Measurements from ENCODE around the gene HBM.

Gene HBM

DNA sequence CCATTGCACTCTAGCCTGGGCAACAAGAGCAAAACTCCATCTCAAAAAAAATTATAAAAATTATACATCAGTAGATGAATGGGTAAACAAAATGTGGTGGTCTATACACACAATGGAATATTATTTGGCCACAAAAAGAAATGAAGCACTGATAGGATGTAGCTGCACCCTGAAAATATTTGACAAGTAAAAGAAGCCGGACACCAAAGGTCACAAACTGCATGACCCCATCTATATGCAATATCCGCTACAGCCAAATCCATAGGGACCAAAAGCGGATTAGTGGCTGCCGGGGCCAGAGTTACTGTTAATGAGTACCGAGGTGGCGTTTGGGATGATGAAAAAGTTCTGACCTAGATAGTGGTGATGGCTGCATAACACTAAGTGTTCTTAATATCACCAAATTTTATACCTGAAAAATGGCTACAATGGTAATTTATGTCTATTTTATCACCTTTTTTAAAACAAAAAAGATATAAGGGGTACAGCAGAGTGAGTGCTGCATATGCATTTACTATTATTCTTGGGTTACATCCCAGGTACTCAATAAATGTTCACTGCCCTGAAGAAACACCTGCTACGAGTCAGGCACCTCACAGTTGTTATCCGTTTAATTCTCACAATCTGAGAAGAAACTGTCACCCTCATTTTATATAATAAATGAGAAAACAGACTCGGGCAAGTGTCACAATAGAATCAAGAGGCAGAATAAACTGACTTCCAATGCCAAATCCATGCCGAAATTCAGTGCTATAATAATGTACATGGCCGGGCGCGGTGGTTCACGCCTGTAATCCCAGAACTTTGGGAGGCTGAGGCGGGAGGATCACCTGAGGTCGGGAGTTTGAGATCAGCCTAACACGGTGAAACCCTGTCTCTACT lies 13.7 kb downstream of the HBM start:
- no peak for DNase-seq (ENCODE audit: low spot score)
- TF ChIP-seq, protein P1, sequence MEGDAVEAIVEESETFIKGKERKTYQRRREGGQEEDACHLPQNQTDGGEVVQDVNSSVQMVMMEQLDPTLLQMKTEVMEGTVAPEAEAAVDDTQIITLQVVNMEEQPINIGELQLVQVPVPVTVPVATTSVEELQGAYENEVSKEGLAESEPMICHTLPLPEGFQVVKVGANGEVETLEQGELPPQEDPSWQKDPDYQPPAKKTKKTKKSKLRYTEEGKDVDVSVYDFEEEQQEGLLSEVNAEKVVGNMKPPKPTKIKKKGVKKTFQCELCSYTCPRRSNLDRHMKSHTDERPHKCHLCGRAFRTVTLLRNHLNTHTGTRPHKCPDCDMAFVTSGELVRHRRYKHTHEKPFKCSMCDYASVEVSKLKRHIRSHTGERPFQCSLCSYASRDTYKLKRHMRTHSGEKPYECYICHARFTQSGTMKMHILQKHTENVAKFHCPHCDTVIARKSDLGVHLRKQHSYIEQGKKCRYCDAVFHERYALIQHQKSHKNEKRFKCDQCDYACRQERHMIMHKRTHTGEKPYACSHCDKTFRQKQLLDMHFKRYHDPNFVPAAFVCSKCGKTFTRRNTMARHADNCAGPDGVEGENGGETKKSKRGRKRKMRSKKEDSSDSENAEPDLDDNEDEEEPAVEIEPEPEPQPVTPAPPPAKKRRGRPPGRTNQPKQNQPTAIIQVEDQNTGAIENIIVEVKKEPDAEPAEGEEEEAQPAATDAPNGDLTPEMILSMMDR (IDR thresholded peaks at IDR 0.05; ENCODE audit: extremely low read depth, insufficient read depth, missing control alignments) = no peak
- in situ Hi-C loops (cut with MboI; ENCODE audit: low pct_unique_long_range_greater_than_20kb, low sequenced_read_pairs, unreplicated experiment) = no loop called here

DNA sequence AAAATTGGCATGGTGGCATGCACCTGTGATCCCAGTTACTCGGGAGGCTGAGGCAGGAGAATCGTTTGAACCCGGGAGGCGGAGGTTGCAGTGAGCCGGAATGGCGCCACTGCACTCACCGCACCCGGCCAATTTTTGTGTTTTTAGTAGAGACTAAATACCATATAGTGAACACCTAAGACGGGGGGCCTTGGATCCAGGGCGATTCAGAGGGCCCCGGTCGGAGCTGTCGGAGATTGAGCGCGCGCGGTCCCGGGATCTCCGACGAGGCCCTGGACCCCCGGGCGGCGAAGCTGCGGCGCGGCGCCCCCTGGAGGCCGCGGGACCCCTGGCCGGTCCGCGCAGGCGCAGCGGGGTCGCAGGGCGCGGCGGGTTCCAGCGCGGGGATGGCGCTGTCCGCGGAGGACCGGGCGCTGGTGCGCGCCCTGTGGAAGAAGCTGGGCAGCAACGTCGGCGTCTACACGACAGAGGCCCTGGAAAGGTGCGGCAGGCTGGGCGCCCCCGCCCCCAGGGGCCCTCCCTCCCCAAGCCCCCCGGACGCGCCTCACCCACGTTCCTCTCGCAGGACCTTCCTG lies 14.4 kb downstream of the HBM start, which contains the start of gene HBQ1:
TSS of gene HBQ1 (plus strand) at position 359 of the 575 bp plus-strand sequence. CDS start at position 387, 28 bp downstream.
- DNase-seq (ENCODE audit: low spot score) = peak; percentile 78
- TF ChIP-seq, protein P1 (IDR thresholded peaks at IDR 0.05; ENCODE audit: extremely low read depth, insufficient read depth, missing control alignments) = peak; percentile 67
- in situ Hi-C loops (cut with MboI; ENCODE audit: low pct_unique_long_range_greater_than_20kb, low sequenced_read_pairs, unreplicated experiment) = no loop called here

DNA sequence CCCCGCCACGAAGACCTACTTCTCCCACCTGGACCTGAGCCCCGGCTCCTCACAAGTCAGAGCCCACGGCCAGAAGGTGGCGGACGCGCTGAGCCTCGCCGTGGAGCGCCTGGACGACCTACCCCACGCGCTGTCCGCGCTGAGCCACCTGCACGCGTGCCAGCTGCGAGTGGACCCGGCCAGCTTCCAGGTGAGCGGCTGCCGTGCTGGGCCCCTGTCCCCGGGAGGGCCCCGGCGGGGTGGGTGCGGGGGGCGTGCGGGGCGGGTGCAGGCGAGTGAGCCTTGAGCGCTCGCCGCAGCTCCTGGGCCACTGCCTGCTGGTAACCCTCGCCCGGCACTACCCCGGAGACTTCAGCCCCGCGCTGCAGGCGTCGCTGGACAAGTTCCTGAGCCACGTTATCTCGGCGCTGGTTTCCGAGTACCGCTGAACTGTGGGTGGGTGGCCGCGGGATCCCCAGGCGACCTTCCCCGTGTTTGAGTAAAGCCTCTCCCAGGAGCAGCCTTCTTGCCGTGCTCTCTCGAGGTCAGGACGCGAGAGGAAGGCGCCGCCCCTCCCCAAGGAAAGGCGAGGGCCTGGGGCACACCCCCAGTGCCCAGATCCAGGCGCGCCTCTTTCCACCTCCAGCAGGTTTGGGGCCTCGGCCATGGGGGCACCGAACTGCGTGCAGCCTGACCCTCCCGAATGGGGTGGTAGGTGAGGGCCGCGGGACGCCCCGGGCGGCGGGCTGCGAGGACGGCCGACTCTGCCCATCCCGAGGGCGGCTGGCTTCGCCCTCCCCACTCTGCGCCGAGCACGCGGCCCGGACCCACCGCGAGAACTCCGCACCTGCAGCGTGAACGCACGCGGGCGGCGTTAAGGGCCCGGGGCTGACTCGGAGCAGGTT lies 15.1 kb downstream of the HBM start:
- peak; percentile 96 for DNase-seq (ENCODE audit: low spot score)
- TF ChIP-seq, protein P1 (IDR thresholded peaks at IDR 0.05; ENCODE audit: extremely low read depth, insufficient read depth, missing control alignments) = peak; percentile 41
- in situ Hi-C loops (cut with MboI; ENCODE audit: low pct_unique_long_range_greater_than_20kb, low sequenced_read_pairs, unreplicated experiment) = no loop called here

DNA sequence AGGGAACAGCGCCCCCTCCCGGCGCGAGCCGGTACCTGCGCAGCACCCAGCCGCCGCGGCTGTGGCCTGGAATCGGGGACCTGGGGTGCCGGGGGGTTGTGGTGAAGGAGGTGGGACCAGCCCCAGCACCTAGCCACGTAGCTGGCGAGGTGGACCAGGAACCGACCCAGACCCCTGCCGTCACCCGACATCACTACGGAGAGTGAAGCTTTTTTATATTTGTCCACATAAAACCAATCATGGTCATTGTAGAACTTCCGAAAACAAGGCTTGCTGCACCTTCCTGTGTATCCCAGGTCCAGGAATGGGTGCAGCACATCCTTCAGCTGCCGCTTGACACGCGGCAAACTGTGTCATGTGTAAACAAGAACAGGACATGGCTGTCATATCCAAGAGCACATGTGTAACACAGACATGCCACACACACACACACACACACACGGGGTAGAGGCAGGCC lies 15.8 kb downstream of the HBM start:
- TF ChIP-seq, protein P1 (IDR thresholded peaks at IDR 0.05; ENCODE audit: extremely low read depth, insufficient read depth, missing control alignments) = peak; percentile 96
- no peak for DNase-seq (ENCODE audit: low spot score)
- in situ Hi-C loops (cut with MboI; ENCODE audit: low pct_unique_long_range_greater_than_20kb, low sequenced_read_pairs, unreplicated experiment) = no loop called here

DNA sequence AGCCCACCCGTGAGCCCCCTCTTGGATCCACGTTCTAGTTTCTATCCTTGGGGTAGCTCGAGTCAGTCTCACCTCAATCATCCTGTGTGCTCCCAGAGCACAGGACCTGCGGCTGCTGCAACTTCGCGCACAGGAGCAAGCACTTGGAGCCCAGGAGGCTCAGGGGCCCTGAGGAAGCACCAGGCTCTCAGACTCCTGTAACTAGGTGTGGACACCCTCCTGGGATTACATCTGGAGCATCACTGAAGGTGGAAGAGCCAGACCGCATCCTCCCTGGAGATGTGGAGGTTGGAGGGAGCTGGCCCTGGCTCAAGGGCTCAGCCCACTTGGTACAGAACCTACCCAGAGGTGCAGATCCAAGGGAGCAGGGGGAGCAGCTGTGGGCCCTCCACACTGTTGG lies 17.2 kb downstream of the HBM start:
- in situ Hi-C loops (cut with MboI; ENCODE audit: low pct_unique_long_range_greater_than_20kb, low sequenced_read_pairs, unreplicated experiment) = no loop called here
- DNase-seq (ENCODE audit: low spot score) = no peak
- TF ChIP-seq, protein P1 (IDR thresholded peaks at IDR 0.05; ENCODE audit: extremely low read depth, insufficient read depth, missing control alignments) = no peak

DNA sequence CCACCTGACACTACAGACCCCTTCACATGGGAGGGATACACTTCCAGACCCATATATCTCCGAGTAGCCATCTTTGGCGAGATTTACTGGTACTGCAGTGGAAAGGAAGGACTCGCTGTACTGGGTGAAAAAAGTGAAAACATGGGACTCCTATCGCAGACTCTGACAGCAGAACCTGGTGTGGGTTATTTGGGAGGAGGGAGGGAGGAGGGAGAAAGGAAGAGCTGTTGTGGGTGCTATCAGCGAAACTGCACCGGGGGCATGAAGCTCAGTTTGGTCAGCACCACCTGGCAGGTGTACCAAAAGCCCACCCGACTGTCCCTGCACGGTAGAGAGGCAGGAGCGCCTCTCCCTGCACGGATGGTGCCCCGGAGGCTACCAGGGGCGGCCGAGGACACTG lies 19.4 kb downstream of the HBM start:
- in situ Hi-C loops (cut with MboI; ENCODE audit: low pct_unique_long_range_greater_than_20kb, low sequenced_read_pairs, unreplicated experiment) = no loop called here
- no peak for DNase-seq (ENCODE audit: low spot score)
- TF ChIP-seq, protein P1 (IDR thresholded peaks at IDR 0.05; ENCODE audit: extremely low read depth, insufficient read depth, missing control alignments) = no peak
